Stimulated activated CD8-positive, alpha-beta memory T cell treated with anti-CD3 and anti-CD28 coated beads, Interleukin-7, amount 100 ng/mL, for 4 hours (primary cell): ENCODE data around the gene RDH13.

Experiments used
- DNase-seq, 2 donors: peaks; one replicate each; pipeline ENCODE4 v3.0.0-alpha.2; 2020; ENCODE audit warnings: low read depth in 2 of 2

RDH13 gene

GRCh38 chr19:55091955-55092354 lies 29.0 kb upstream of the RDH13 start:
- no peak for DNase-seq

DNA sequence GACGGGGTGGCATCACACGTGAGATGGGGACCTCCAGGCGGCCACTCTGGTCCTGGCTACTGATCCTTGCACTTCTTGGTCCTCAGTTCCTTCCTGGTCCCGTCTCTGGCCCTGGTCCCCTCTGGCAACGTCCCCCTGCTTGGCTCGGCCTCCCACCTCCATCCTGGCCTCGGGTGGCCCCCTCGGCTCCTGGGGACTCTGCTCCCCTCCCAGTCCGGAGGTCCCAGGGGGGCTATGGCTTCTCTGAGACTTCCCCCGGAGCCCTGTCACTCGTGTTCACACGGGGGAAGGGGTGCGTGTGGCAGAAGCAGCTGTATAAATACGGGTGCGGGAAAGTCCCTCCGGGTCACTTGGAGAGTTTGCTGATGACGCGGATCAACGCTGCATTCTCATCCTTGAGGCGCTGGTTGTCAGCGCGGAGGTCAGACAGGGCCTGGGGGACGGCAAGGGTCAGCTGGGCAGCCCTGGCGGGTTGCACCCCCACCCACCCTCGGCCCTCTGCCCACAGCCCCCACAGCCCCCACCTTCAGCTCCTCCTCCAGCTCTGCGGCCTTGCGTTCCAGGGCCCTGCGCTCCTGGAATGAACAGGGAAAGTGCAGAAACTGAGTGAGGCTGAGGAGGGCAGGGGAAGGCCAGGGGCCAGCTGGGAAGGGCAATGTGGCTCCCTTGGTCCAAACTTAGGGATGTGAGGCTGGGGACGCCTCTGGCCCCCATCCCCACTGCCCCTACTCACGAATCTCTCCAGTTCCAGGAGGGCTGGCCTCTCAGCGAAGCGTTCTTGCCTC lies 28.4 kb upstream of the RDH13 start:
- DNase-seq, result no peak

DNA sequence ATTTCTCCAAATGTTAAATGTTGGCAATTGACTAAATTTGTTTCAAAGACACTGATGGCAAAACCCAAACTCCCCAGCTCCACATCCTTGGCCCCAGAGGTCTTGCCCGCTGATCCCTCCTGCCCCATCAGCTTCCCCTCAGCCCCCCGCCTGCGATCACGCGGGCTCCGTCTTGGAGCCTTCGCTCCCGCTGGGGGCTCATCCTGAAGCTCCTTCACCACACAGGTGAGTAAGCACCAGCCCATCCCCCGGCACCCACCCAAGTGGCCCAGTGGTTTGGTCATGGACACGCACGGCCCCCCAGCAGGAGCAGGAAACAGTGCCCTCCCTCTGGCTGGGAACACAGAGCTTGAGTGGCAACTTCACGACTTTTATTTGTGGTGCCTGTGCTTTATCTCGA lies 27.6 kb upstream of the RDH13 start:
- no peak for DNase-seq

GRCh38 chr19:55089342-55089944 lies 26.5 kb upstream of the RDH13 start:
- no peak for DNase-seq

DNA sequence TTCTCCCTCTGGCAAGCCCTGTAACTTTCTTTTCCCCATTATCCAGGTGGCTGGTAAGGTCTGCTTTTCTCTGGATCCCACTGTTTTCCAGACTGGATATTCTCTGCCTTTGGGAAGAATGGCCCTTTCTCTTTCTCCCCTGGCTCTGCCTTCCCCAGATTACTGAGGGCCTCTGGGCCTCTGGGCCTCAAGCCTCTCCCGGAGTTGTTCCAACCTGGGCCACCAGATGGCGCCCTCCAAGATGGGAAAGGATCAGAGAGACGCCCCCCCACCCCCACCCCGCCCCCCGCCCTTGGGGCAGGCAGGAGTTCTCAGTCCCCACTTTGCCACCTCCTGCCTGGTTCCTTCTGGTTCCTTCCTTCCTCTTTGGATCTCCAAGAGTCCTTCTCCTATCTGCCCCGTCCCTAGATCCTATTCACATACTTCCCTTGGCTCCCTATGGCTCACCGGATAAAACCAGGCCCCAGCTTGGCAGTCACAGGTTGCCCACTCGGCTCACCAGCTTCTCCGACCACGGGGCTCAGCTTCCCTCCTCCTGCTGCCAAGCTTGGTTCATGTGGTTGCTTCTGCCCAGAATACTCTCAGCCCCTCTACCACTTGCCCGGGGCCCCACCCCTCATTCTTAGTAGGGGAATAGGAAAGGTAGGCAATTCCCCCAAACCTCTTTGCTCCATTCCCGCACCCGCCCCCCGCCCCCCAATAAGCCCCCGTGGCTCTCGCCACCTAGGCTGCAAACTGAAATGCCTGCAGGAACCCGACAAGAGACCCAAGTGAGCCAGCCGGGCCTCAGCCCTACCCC lies 25.8 kb upstream of the RDH13 start:
- peak; percentile 61 to 66 for DNase-seq

- no peak for DNase-seq
Observed at GRCh38 chr19:55088021-55088451, 25.1 kb upstream of the RDH13 start.

DNA sequence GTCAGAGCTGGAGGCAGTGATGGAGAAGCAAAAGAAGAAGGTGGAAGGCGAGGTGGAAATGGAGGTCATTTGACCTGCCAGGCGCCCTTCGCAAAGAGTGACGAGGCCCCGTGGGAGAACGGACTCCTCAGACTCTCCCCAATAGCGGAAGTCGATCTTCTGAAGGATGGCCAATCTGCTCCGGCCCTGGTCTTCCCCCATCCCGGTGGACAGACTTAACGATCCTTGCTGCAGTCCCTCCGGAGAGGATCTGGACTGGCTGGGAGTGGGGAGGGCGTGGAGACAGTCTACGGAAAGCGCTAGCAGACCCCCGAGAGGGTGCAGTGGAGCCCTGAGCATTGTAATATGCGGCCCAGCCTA lies 24.6 kb upstream of the RDH13 start:
- no peak for DNase-seq

- peak in 1 of 2 donors; percentile 29 for DNase-seq
Observed at GRCh38 chr19:55086730-55087541, 24.0 kb upstream of the RDH13 start.

GRCh38 chr19:55085923-55086715 lies 23.2 kb upstream of the RDH13 start:
- DNase-seq, result no peak

- no peak for DNase-seq
Observed at GRCh38 chr19:55084416-55084815, 21.5 kb upstream of the RDH13 start.

DNA sequence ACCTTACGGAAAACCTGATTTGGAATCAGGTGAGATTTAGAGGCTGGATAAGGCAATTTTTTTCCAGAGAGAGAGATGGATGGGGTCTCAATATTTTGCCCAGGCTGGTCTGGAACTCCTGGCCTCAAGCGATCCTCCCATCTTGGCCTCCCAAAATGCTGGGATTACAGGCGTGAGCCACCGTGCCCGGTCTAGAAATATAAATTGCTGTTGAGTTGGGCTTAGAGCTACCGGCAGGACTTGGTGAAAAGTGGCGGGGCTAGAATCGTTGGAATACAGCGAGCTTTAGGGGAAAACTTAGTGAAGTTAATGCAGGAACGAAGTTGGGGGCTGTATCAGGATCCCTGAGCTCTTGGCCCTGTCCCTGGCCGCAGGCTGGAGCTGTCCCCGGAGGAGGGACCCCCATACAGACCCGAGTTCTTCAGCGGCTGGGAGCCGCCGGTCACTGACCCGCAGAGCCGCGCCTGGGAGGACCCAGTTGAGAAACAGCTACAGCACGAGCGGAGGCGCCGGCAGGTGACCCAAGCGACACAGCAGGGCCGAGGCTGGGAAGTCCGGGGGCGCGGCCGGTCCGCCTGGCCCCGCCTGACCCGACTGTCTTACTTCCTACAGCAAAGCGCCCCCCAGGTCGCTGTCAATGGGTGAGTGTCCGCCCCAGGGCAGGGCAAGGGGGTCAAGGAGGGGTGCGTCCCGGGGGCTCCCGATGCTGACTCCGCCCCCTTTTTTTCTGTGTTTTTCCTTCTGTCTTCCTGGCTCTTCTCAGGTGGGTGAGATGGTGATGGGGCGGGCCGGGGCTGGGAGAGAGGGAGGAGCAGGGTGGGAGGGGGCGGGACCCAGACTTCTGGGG lies 20.3 kb upstream of the RDH13 start:
- no peak for DNase-seq

DNA sequence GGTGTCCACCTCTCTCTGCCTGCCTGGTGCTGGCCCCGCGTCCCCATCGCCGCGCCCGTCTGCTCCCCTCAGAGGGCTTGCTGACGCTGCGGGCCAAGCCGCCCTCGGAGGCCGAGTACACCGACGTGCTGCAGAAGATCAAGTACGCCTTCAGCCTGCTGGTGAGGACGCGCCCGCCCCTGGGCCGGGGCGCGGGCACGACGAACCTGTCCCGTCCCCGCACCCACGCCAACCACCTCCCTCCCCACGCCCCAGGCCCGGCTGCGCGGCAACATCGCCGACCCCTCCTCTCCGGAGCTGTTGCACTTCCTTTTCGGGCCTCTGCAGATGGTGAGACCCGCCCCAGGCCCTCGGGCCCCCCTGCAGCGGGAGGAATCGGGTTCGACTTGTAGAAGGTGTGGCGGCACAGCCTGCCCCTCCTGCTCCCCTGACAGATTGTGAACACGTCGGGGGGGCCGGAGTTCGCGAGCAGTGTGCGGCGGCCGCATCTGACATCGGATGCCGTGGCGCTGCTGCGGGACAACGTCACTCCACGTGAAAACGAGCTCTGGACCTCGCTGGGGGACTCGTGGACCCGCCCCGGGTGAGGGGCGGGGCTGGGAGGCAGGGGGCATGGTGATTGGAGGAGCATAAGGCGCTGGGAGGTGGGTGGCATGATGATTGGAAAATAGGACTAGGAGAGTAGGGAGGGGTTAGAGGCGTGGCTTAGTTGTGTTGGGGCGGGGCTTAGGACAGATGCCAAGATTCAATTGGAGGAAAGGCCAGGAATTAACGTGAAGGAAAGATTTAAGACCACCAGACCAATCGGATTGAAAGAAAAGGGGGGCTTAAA lies 19.3 kb upstream of the RDH13 start:
- peak; percentile 24 to 41 for DNase-seq

GRCh38 chr19:55081770-55082019 lies 18.7 kb upstream of the RDH13 start:
- DNase-seq, result no peak

- DNase-seq, result peak; percentile 77 to 78
Observed at GRCh38 chr19:55080968-55081769, 18.2 kb upstream of the RDH13 start.

DNA sequence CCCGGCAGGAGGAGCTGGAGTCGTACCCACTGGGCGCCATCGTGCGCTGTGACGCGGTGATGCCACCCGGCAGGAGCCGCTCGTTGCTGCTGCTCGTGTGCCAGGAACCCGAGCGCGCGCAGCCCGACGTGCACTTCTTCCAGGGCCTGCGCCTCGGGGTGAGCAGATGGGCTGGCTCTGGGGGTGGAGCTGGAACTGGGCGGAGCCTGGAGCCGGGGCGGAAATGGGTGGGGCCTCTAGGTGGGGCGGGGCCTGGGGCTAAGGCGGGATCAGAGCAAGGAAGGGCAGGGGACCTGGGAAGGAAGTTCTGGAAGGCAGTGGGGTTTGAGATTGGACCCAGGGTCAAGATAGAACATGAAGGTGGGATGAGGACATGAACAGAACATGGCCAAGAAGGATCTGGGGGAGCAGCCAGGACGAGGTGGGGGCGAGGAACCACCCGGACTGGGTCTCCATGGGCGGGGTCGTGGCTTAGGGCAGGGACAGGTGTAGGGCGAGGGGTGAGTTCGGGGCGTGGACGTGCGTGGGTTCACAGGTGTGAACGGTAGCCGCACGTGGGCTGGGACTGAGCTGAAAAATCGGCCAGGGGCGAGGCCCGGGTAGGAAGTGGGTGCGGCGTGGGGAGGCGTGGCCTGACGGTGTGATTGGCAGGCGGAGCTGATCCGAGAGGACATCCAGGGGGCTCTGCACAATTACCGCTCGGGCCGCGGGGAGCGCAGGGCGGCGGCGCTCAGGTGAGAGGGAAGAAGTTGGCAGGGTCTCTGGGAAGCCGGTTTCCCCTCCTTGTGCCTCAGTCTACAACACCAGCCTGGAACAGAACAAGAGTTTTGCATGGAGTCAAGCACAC lies 17.4 kb upstream of the RDH13 start:
- DNase-seq, result peak; percentile 17 to 36

GRCh38 chr19:55079400-55080038 lies 16.6 kb upstream of the RDH13 start:
- no peak for DNase-seq

DNA sequence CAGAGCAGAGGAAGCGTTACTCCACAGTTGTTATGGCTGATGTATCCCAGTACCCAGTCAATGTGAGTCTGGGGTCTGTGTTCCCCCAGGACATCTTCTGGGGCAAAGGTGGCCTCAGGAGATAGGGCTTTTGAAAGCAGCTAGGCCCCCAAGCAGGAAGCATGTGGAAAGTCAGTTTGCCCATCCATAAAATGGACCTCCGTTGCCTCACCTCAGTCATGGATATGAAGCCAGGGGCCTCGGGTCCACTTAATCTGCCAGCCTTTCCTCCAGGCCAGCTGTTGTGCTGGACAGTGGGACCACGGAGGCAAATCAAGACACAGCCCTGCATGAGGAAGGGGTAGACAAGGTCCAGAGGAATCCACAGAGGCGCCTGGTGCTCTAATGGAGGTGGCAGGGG lies 16.0 kb upstream of the RDH13 start:
- DNase-seq, result no peak
